BLaER1 treated with 17β-estradiol and CSF1 and Interleukin-3, amounts not matched to agents 10 nM and 100 nM (cell line): Measurements from ENCODE around the gene VPS37B.
"Not testable (repeated sequence)": the region's sequence is repeated elsewhere in the genome, so short reads cannot be mapped to it uniquely, and the experiment has no call there.

ENCODE experiments used
- H3K27ac ChIP-seq, 11 experiments: shearing (Covaris generic); formaldehyde crosslinking; 2 replicates each; pipeline ENCODE4 v1.8.1; 2022
- H3K27me3 ChIP-seq, 11 experiments: shearing (Covaris generic); formaldehyde crosslinking; 2 replicates each; pipeline ENCODE4 v1.8.1; 2022
- H3K36me3 ChIP-seq, 11 experiments: shearing (Covaris generic); formaldehyde crosslinking; 2 replicates each; pipeline ENCODE4 v1.8.1; 2022
- H3K4me1 ChIP-seq, 10 experiments: shearing (Covaris generic); formaldehyde crosslinking; 2 replicates each; pipeline ENCODE4 v1.8.1; 2022
- H3K4me2 ChIP-seq, 11 experiments: shearing (Covaris generic); formaldehyde crosslinking; 2 replicates each; pipeline ENCODE4 v1.8.1; 2022
- H3K4me3 ChIP-seq, 10 experiments: shearing (Covaris generic); formaldehyde crosslinking; 2 replicates each; pipeline ENCODE4 v1.8.1; 2022
- H3K9ac ChIP-seq, 11 experiments: shearing (Covaris generic); formaldehyde crosslinking; 2 replicates each; pipeline ENCODE4 v1.8.1; 2022
- H3K9me3 ChIP-seq, 11 experiments: shearing (Covaris generic); formaldehyde crosslinking; replicated peaks in 1 of 11; 2 replicates each; pipeline ENCODE4 v1.8.1; 2022
- H4K20me1 ChIP-seq, 11 experiments: shearing (Covaris generic); formaldehyde crosslinking; 2 replicates each; pipeline ENCODE4 v1.8.1; 2022
- Cebpa-rat ChIP-seq, 11 experiments: shearing (Covaris generic); IDR thresholded peaks; 2 replicates each; pipeline ENCODE4 v1.8.1; 2022

Gene VPS37B

GRCh38 chr12:122895320-122895703 lies 612 bp downstream of the VPS37B start:
- H3K36me3 ChIP-seq = peaks cover 0 to 17% (median 0%) of the 10 kb centered on the region in 11 experiments; a peak in 6 of 22 replicates
- no peak for TF ChIP-seq Cebpa-rat (IDR thresholded peaks at IDR 0.05)
- H3K9me3 ChIP-seq = no peaks in the 10 kb centered on the region
- H3K4me3 ChIP-seq = peak overlapping the region; percentile 78 to 94 (median 90)
- peaks cover 70 to 92% (median 89%) of the 10 kb centered on the region in 10 experiments for H3K4me1 ChIP-seq
- H4K20me1 ChIP-seq = peaks cover 7 to 47% (median 36%) of the 10 kb centered on the region in 11 experiments; a peak in 20 of 22 replicates
- H3K27me3 ChIP-seq = no peaks in the 10 kb centered on the region
- peak overlapping the region; percentile 91 to 98 (median 95) for H3K9ac ChIP-seq
- H3K27ac ChIP-seq = peak overlapping the region; percentile 88 to 95 (median 92)
- H3K4me2 ChIP-seq = peak overlapping the region; percentile 91 to 100 (median 98)

GRCh38 chr12:122894193-122895121 lies 1.5 kb downstream of the VPS37B start:
- TF ChIP-seq Cebpa-rat (IDR thresholded peaks at IDR 0.05) = no peak
- Histone ChIP-seq H3K27ac (peak overlapping the region; percentile 88 to 95 (median 92)), H4K20me1 (peaks cover 7 to 53% (median 37%) of the 10 kb centered on the region in 11 experiments; a peak in 20 of 22 replicates), H3K9ac (peak overlapping the region; percentile 91 to 98 (median 95)), H3K36me3 (peaks cover 0 to 17% (median 0%) of the 10 kb centered on the region in 11 experiments; a peak in 6 of 22 replicates), H3K9me3 (no peaks in the 10 kb centered on the region), H3K27me3 (no peaks in the 10 kb centered on the region), H3K4me3 (peak overlapping the region; percentile 78 to 94 (median 90)), H3K4me1 (peaks cover 78 to 92% (median 89%) of the 10 kb centered on the region in 10 experiments), H3K4me2 (peak overlapping the region; percentile 91 to 100 (median 98))

- H3K9me3 ChIP-seq = no peaks in the 10 kb centered on the region
- peak overlapping the region in 1 of 11 experiments; percentile 92; a peak in 1 of 22 replicates for H3K27ac ChIP-seq
- H3K9ac ChIP-seq = peak overlapping the region in 10 of 11 experiments; percentile 92 to 98 (median 96); a peak in 14 of 22 replicates
- H3K4me1 ChIP-seq = peaks cover 79 to 92% (median 89%) of the 10 kb centered on the region in 10 experiments
- peak overlapping the region; percentile 91 to 100 (median 98) for H3K4me2 ChIP-seq
- peaks cover 7 to 53% (median 37%) of the 10 kb centered on the region in 11 experiments; a peak in 20 of 22 replicates for H4K20me1 ChIP-seq
- H3K27me3 ChIP-seq = no peaks in the 10 kb centered on the region
- peaks cover 0 to 17% (median 0%) of the 10 kb centered on the region in 11 experiments; a peak in 6 of 22 replicates for H3K36me3 ChIP-seq
- no peak for TF ChIP-seq Cebpa-rat (IDR thresholded peaks at IDR 0.05)
- peak overlapping the region; percentile 78 to 94 (median 90); a peak in 17 of 20 replicates for H3K4me3 ChIP-seq
Observed at GRCh38 chr12:122893208-122894153, 2.4 kb downstream of the VPS37B start.

GRCh38 chr12:122892724-122893123 lies 3.2 kb downstream of the VPS37B start:
- peak overlapping the region in 8 of 11 experiments; percentile 16 to 60 (median 49); a peak in 11 of 22 replicates for H3K27ac ChIP-seq
- peak overlapping the region in 1 of 10 experiments; percentile 21; a peak in 1 of 20 replicates for H3K4me3 ChIP-seq
- peaks cover 10 to 57% (median 38%) of the 10 kb centered on the region in 11 experiments; a peak in 20 of 22 replicates for H4K20me1 ChIP-seq
- peak overlapping the region; percentile 93 to 100 (median 98) for H3K4me2 ChIP-seq
- H3K27me3 ChIP-seq, H3K9me3 ChIP-seq: not testable (repeated sequence)
- H3K9ac ChIP-seq = peak overlapping the region in 7 of 11 experiments; percentile 1 to 56 (median 29); a peak in 8 of 22 replicates
- H3K36me3 ChIP-seq = peaks cover 0 to 17% (median 0%) of the 10 kb centered on the region in 11 experiments; a peak in 6 of 22 replicates
- H3K4me1 ChIP-seq = peaks cover 78 to 92% (median 89%) of the 10 kb centered on the region in 10 experiments

- no peak for TF ChIP-seq Cebpa-rat (IDR thresholded peaks at IDR 0.05)
- Histone ChIP-seq H3K4me2 (peak overlapping the region; percentile 93 to 100 (median 98)), H3K4me1 (peaks cover 80 to 92% (median 89%) of the 10 kb centered on the region in 10 experiments), H3K9ac (peak overlapping the region; percentile 1 to 56 (median 29); a peak in 14 of 22 replicates), H3K36me3 (peaks cover 0 to 17% (median 0%) of the 10 kb centered on the region in 11 experiments; a peak in 6 of 22 replicates), H3K27me3 (no peaks in the 10 kb centered on the region), H3K9me3 (no peaks in the 10 kb centered on the region), H4K20me1 (peaks cover 14 to 65% (median 46%) of the 10 kb centered on the region in 11 experiments; a peak in 20 of 22 replicates), H3K27ac (peak overlapping the region; percentile 11 to 60 (median 43); a peak in 17 of 22 replicates), H3K4me3 (peak overlapping the region in 3 of 10 experiments; percentile 15 to 32 (median 21); a peak in 2 of 20 replicates)
Observed at GRCh38 chr12:122891661-122892525, 4.0 kb downstream of the VPS37B start.

- peak overlapping the region in 10 of 11 experiments; percentile 76 to 86 (median 82); a peak in 20 of 22 replicates for H3K27ac ChIP-seq
- peak overlapping the region; percentile 93 to 100 (median 98) for H3K4me2 ChIP-seq
- H4K20me1 ChIP-seq = peaks cover 15 to 77% (median 51%) of the 10 kb centered on the region in 11 experiments; a peak in 20 of 22 replicates
- no peaks in the 10 kb centered on the region for H3K27me3 ChIP-seq
- peaks cover 0 to 17% (median 0%) of the 10 kb centered on the region in 11 experiments; a peak in 6 of 22 replicates for H3K36me3 ChIP-seq
- H3K4me3 ChIP-seq = peak overlapping the region in 3 of 10 experiments; percentile 13 to 51 (median 26); a peak in 5 of 20 replicates
- peaks cover 92 to 100% (median 97%) of the 10 kb centered on the region in 10 experiments for H3K4me1 ChIP-seq
- no peak for TF ChIP-seq Cebpa-rat (IDR thresholded peaks at IDR 0.05)
- H3K9me3 ChIP-seq = no peaks in the 10 kb centered on the region
- peak overlapping the region; percentile 8 to 76 (median 71); a peak in 18 of 22 replicates for H3K9ac ChIP-seq
Observed at GRCh38 chr12:122889761-122890520, 6.0 kb downstream of the VPS37B start.
